Calu3 (cell line): ENCODE data around the gene CSMD2. TPM values are rescaled to one million over a fixed set of nuclear protein-coding genes. Genes with fewer than 3 reads are reported as not detected.

Source experiments
- BruUV-seq: library from RNA; stranded (reverse); fragments of 400-500 nt; replicated peaks from 2 replicates; lab custom pipeline; 2021; lab: Mats Ljungman, UMichigan
- CTCF ChIA-PET: fragments of 300-600 bp; sonication (Branson Sonifier 250); formaldehyde crosslinking; loops from one replicate; lab custom pipeline; 2022; ENCODE audit warnings: antibody characterized with exemption; lab: Charles Lee
- DNase-seq: peaks from one replicate; pipeline ENCODE4 v3.0.0; 2022
- H3K27ac Mint-ChIP-seq: one replicate; pipeline ENCODE4 v1.8.0; 2022; ENCODE audit warnings: mixed read lengths; ENCODE audit not compliant: unreplicated experiment
- H3K27me3 Mint-ChIP-seq: one replicate; pipeline ENCODE4 v1.8.0; 2022; ENCODE audit warnings: mixed read lengths; ENCODE audit not compliant: unreplicated experiment
- H3K36me3 Mint-ChIP-seq: one replicate; pipeline ENCODE4 v1.8.0; 2022; ENCODE audit warnings: mild to moderate bottlenecking, moderate library complexity, mixed read lengths; ENCODE audit not compliant: insufficient read depth, unreplicated experiment
- H3K4me1 Mint-ChIP-seq: one replicate; pipeline ENCODE4 v1.8.0; 2022; ENCODE audit warnings: mild to moderate bottlenecking, low read depth, mixed read lengths; ENCODE audit not compliant: unreplicated experiment
- H3K4me3 Mint-ChIP-seq: one replicate; pipeline ENCODE4 v1.8.0; 2022; ENCODE audit warnings: mild to moderate bottlenecking, low read depth, moderate library complexity, mixed read lengths; ENCODE audit not compliant: unreplicated experiment
- H3K9me3 Mint-ChIP-seq: one replicate; pipeline ENCODE4 v1.8.0; 2022; ENCODE audit warnings: low read depth, mixed read lengths; ENCODE audit not compliant: unreplicated experiment
- intact Hi-C: fragments of 100-400 bp; cut with micrococcal nuclease; formaldehyde crosslinking; loops from one replicate; pipeline ENCODE4 v1.10.0; 2022; ENCODE audit not compliant: unreplicated experiment
- total RNA-seq: library from RNA; stranded (reverse); gene quantifications from 2 replicates; pipeline ENCODE4 v1.2.3, GENCODE V29; 2022
- TF ChIP-seq, protein P1 (sequence below): fragments of 200-600 bp; IDR thresholded peaks from one replicate; pipeline ENCODE4 v1.8.0; 2022; ENCODE audit warnings: antibody characterized with exemption; ENCODE audit not compliant: unreplicated experiment

The CSMD2 gene
- total RNA-seq, 1 experiment from 2014 or later: not detected

GRCh38 chr1:33529957-33530356 lies 635.1 kb downstream of the CSMD2 start:
- CTCF ChIA-PET: interaction anchor here (0.6 kb wide), 1 partner anchor 9 kb away, joined by 4 read pairs; no protein-coding TSS in a partner anchor
- Mint-ChIP-seq H3K4me3 (no peak overlapping the region), H3K27ac (no peak overlapping the region), H3K36me3 (no peaks in the 10 kb centered on the region), H3K27me3 (peaks cover 48% of the 10 kb centered on the region), H3K9me3 (peaks cover 2% of the 10 kb centered on the region), H3K4me1 (no peaks in the 10 kb centered on the region)
- intact Hi-C loops: no loop called here
- BruUV-seq: no TSS peak
- TF ChIP-seq, protein P1, sequence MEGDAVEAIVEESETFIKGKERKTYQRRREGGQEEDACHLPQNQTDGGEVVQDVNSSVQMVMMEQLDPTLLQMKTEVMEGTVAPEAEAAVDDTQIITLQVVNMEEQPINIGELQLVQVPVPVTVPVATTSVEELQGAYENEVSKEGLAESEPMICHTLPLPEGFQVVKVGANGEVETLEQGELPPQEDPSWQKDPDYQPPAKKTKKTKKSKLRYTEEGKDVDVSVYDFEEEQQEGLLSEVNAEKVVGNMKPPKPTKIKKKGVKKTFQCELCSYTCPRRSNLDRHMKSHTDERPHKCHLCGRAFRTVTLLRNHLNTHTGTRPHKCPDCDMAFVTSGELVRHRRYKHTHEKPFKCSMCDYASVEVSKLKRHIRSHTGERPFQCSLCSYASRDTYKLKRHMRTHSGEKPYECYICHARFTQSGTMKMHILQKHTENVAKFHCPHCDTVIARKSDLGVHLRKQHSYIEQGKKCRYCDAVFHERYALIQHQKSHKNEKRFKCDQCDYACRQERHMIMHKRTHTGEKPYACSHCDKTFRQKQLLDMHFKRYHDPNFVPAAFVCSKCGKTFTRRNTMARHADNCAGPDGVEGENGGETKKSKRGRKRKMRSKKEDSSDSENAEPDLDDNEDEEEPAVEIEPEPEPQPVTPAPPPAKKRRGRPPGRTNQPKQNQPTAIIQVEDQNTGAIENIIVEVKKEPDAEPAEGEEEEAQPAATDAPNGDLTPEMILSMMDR: no peak
- DNase-seq: no peak

DNA sequence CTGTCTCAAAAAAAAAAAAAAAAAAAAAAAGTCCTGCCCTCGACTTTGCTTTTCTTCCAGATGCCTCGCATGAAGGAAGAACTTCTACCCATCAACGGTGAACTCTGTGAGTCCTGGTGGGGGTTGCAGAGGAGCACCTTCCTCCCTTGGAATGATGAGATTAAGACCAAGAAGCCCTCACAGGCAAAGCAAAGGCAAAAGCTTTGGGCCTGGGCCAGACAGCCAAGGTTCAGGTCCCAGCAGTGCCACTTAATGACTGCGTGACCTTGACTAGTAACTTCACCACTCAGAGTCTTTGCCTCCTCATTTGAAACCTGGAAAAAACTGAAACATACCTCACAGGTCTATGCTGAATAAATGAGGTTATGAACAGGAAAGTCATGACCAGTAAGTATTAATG lies 637.1 kb downstream of the CSMD2 start:
- Mint-ChIP-seq H3K9me3 (peaks cover 2% of the 10 kb centered on the region), H3K36me3 (no peaks in the 10 kb centered on the region), H3K27ac (no peak overlapping the region), H3K27me3 (peaks cover 49% of the 10 kb centered on the region), H3K4me3 (no peak overlapping the region), H3K4me1 (no peaks in the 10 kb centered on the region)
- DNase-seq: no peak
- TF ChIP-seq, protein P1: no peak
- intact Hi-C loops: no loop called here
- no TSS peak for BruUV-seq
- CTCF ChIA-PET: interaction anchor here (0.7 kb wide), 1 partner anchor 222 kb away, joined by 5 read pairs; no protein-coding TSS in a partner anchor

DNA sequence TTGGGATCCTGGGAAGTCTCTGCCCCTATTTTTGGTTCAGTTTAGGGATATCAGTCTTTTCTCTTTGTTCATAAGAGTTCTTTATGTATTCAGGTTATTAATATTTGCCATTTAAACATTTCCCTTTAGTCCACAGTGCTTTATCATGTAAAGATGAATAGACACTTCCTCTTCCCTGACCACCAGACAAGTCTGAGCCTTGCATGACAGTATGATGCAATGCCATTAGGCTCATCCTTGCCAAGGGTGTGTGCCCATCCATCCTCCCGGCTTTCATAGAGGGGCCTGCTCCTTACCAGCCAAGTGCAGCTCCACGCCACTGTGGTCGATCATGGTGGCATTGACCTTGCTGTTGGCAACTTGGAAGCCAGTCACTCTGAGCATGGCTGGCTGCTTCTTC lies 640.4 kb downstream of the CSMD2 start:
- peaks cover 60% of the 10 kb centered on the region for H3K27me3 Mint-ChIP-seq
- no peak overlapping the region for H3K27ac Mint-ChIP-seq
- DNase-seq: no peak
- CTCF ChIA-PET: no interaction called here
- intact Hi-C loops: no loop called here
- TF ChIP-seq, protein P1: no peak
- H3K4me1 Mint-ChIP-seq: no peaks in the 10 kb centered on the region
- H3K36me3 Mint-ChIP-seq: no peaks in the 10 kb centered on the region
- H3K4me3 Mint-ChIP-seq: no peak overlapping the region
- peaks cover 2% of the 10 kb centered on the region for H3K9me3 Mint-ChIP-seq
- BruUV-seq: no TSS peak

GRCh38 chr1:33519240-33519884 lies 645.7 kb downstream of the CSMD2 start:
- no TSS peak for BruUV-seq
- TF ChIP-seq, protein P1: no peak
- no peak for DNase-seq
- CTCF ChIA-PET: no interaction called here
- Mint-ChIP-seq H3K27ac (no peak overlapping the region), H3K4me3 (no peak overlapping the region), H3K4me1 (no peaks in the 10 kb centered on the region), H3K9me3 (no peaks in the 10 kb centered on the region), H3K27me3 (peaks cover 75% of the 10 kb centered on the region), H3K36me3 (no peaks in the 10 kb centered on the region)
- intact Hi-C loops: no loop called here
